Breast epithelium (tissue), 4 donors: ENCODE measurements around the gene ZAR1L. TPM values are rescaled to one million over a fixed set of nuclear protein-coding genes. Genes with fewer than 3 reads are reported as not detected.
A peak's percentile ranks its signal among the peaks of the same experiment; 100 is the strongest.
"Not testable (repeated sequence)": the region's sequence is repeated elsewhere in the genome, so short reads cannot be mapped to it uniquely, and the experiment has no call there.

Experiments
- DNase-seq, 2 donors: peaks; one replicate each; pipeline ENCODE4 v3.0.0-alpha.2; 2019; ENCODE audit warnings: low spot score in 2 of 2
- H3K27ac ChIP-seq, 2 donors: fragments of 200-600 bp; sonication (generic) in 1 of 2; one replicate each; pipeline ENCODE4 v1.5.1; 2016 to 2019; ENCODE audit warnings: mild to moderate bottlenecking in 1 of 2
- H3K27me3 ChIP-seq, 2 donors: fragments of 200-600 bp; sonication (generic) in 1 of 2; one replicate each; pipeline versions ENCODE4 v1.5.1 to v1.6.0; 2017 to 2019; ENCODE audit warnings: control low read depth in 1 of 2, mild to moderate bottlenecking in 1 of 2
- H3K36me3 ChIP-seq: fragments of 200-600 bp; one replicate; pipeline ENCODE4 v1.5.1; 2019
- H3K4me1 ChIP-seq, 2 donors: fragments of 200-600 bp; sonication (generic); one replicate each; pipeline ENCODE4 v1.5.1; 2016 to 2019; ENCODE audit warnings: control low read depth in 1 of 2
- H3K4me3 ChIP-seq, 3 donors: fragments of 200-600 bp; sonication (generic); 1 replicate in 2 of 3; 2 replicates in 1 of 3; pipeline ENCODE4 v1.5.1; 2016 to 2019; ENCODE audit warnings: mild to moderate bottlenecking in 3 of 3, moderate library complexity in 2 of 3
- H3K9me3 ChIP-seq, 2 donors: fragments of 200-600 bp; sonication (generic) in 1 of 2; one replicate each; pipeline ENCODE4 v1.5.1; 2016 to 2019; ENCODE audit warnings: control low read depth in 1 of 2
- POLR2A ChIP-seq: fragments of 450-650 bp; IDR thresholded peaks from one replicate; pipeline ENCODE4 v1.6.1; 2016; ENCODE audit warnings: antibody characterized with exemption, mild to moderate bottlenecking, moderate library complexity
- POLR2AphosphoS5 ChIP-seq, 3 donors: sonication (generic); formaldehyde crosslinking; IDR thresholded peaks; one replicate each; pipeline ENCODE4 v1.6.1; 2017; ENCODE audit warnings: antibody characterized with exemption in 3 of 3
- intact Hi-C: fragments of 100-400 bp; cut with DNase I; formaldehyde crosslinking; loops from one replicate; pipeline ENCODE4 v1.15.1; 2023; ENCODE audit warnings: low total_unique reads
- total RNA-seq, 3 donors: library from RNA; depleted of rRNA; stranded (reverse); fragments of >200 nt; gene quantifications; one replicate each; pipeline ENCODE4 v1.1.0, GENCODE V29; 2016
- TF ChIP-seq, protein P1 (sequence below), 3 donors: fragments of 450-650 bp; IDR thresholded peaks; one replicate each; pipeline ENCODE4 v1.5.1; 2016 to 2017; ENCODE audit warnings: antibody characterized with exemption in 3 of 3, mild to moderate bottlenecking in 3 of 3, moderate library complexity in 3 of 3

Gene ZAR1L, protein sequence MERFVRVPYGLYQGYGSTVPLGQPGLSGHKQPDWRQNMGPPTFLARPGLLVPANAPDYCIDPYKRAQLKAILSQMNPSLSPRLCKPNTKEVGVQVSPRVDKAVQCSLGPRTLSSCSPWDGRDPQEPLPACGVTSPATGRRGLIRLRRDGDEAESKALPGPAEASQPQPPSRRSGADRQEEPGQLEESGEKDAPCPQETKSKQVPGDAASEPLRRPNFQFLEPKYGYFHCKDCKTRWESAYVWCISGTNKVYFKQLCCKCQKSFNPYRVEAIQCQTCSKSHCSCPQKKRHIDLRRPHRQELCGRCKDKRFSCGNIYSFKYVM
- not detected for total RNA-seq

DNA sequence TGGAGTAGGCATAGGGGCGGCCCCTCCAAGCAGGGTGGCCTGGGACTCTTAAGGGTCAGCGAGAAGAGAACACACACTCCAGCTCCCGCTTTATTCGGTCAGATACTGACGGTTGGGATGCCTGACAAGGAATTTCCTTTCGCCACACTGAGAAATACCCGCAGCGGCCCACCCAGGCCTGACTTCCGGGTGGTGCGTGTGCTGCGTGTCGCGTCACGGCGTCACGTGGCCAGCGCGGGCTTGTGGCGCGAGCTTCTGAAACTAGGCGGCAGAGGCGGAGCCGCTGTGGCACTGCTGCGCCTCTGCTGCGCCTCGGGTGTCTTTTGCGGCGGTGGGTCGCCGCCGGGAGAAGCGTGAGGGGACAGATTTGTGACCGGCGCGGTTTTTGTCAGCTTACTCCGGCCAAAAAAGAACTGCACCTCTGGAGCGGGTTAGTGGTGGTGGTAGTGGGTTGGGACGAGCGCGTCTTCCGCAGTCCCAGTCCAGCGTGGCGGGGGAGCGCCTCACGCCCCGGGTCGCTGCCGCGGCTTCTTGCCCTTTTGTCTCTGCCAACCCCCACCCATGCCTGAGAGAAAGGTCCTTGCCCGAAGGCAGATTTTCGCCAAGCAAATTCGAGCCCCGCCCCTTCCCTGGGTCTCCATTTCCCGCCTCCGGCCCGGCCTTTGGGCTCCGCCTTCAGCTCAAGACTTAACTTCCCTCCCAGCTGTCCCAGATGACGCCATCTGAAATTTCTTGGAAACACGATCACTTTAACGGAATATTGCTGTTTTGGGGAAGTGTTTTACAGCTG is at the start of gene ZAR1L, which contains the start of gene BRCA2:
Gene ZAR1L (minus strand): TSS at position 126 of the 790 bp plus-strand sequence. CDS start 3,438 bp downstream, outside the sequence.
Gene BRCA2 (plus strand): TSS at position 271 of the 790 bp plus-strand sequence. CDS start 953 bp downstream, outside the sequence.
- no peaks in the 10 kb centered on the region for H3K4me1 ChIP-seq
- TF ChIP-seq, protein P1, sequence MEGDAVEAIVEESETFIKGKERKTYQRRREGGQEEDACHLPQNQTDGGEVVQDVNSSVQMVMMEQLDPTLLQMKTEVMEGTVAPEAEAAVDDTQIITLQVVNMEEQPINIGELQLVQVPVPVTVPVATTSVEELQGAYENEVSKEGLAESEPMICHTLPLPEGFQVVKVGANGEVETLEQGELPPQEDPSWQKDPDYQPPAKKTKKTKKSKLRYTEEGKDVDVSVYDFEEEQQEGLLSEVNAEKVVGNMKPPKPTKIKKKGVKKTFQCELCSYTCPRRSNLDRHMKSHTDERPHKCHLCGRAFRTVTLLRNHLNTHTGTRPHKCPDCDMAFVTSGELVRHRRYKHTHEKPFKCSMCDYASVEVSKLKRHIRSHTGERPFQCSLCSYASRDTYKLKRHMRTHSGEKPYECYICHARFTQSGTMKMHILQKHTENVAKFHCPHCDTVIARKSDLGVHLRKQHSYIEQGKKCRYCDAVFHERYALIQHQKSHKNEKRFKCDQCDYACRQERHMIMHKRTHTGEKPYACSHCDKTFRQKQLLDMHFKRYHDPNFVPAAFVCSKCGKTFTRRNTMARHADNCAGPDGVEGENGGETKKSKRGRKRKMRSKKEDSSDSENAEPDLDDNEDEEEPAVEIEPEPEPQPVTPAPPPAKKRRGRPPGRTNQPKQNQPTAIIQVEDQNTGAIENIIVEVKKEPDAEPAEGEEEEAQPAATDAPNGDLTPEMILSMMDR (IDR thresholded peaks at IDR 0.05): peak in 1 of 3 donors; percentile 8
- TF ChIP-seq POLR2AphosphoS5 (IDR thresholded peaks at IDR 0.05): peak; percentile 89 to 93 (median 91)
- TF ChIP-seq POLR2A: peak; percentile 35
- H3K36me3 ChIP-seq: no peaks in the 10 kb centered on the region
- intact Hi-C loops: loop anchor here (5.0 kb wide), 1 partner anchor 1372 kb away; no protein-coding TSS in a partner anchor
- H3K4me3 ChIP-seq: peak within 1 kb of the TSS; percentile 59 to 79 (median 73)
- peak; percentile 83 to 84 for DNase-seq
- H3K9me3 ChIP-seq: no peaks in the 10 kb centered on the region
- H3K27me3 ChIP-seq: no peaks in the 10 kb centered on the region
- peak within 1 kb of the TSS; percentile 98 to 99 for H3K27ac ChIP-seq

DNA sequence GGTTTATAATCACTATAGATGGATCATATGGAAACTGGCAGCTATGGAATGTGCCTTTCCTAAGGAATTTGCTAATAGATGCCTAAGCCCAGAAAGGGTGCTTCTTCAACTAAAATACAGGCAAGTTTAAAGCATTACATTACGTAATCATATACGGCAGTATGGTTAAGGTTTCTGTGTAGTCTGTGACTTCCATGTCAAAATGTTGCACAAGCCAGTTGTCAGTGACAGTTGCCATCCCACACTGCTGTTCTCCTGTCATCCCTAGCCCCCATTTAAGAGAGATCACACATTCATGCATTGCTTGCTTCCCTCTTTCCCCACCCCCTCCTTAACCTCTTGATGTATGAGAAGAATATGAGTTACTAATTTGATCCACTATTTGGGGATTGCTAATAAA is 47.4 kb upstream of the ZAR1L start:
- H3K4me1 ChIP-seq: no peaks in the 10 kb centered on the region
- H3K9me3 ChIP-seq: no peaks in the 10 kb centered on the region
- no peak for DNase-seq
- H3K36me3 ChIP-seq: no peaks in the 10 kb centered on the region
- TF ChIP-seq POLR2A (no peak), POLR2AphosphoS5 (IDR thresholded peaks at IDR 0.05) (no peak)
- TF ChIP-seq, protein P1 (IDR thresholded peaks at IDR 0.05): no peak
- no peak overlapping the region for H3K27ac ChIP-seq
- no peak overlapping the region for H3K4me3 ChIP-seq
- intact Hi-C loops: no loop called here
- H3K27me3 ChIP-seq: no peaks in the 10 kb centered on the region

DNA sequence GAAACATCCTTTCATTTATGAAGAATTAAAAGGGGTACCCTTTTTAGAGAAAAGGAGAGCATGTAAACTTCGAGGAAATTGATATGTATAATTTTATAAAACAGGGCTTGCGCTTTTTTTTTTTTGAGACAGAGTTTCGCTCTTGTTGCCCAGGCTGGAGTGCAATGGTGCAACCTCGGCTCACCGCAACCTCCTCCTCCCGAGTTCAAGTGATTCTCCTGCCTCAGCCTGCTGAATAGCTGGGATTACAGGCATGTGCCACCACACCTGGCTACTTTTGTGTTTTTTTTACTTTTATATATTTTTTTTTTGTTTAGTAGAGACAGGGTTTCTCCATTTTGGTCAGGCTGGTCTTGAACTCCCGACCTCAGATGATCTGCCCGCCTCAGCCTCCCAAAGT is 40.8 kb upstream of the ZAR1L start:
- intact Hi-C loops, H3K4me3 ChIP-seq, H3K9me3 ChIP-seq, H3K36me3 ChIP-seq, DNase-seq, H3K27ac ChIP-seq, H3K4me1 ChIP-seq, H3K27me3 ChIP-seq: not testable (repeated sequence)

DNA sequence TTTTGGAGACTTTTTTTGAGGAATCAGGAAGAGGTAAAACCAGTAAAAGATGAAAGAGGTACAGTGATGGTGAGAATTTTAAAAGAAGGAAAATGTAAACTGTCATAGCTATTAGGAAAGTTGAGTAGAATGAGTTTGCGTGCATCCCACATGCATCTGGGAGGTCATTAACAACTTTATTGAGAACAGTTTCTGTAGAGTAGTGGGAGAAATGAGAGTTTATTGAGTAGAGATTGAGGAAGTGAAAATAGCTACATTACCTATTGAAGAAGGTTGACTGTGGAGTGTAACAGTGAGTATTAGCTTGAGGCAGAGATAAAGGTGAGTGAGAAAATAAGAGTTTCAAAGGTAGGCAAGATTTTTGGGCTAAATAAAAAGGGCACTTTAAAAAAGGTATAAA is 38.9 kb upstream of the ZAR1L start:
- no peaks in the 10 kb centered on the region for H3K27me3 ChIP-seq
- intact Hi-C loops: no loop called here
- H3K4me1 ChIP-seq: no peaks in the 10 kb centered on the region
- H3K4me3 ChIP-seq: no peak overlapping the region
- H3K9me3 ChIP-seq: no peaks in the 10 kb centered on the region
- no peak overlapping the region for H3K27ac ChIP-seq
- no peak for DNase-seq
- TF ChIP-seq, protein P1 (IDR thresholded peaks at IDR 0.05): no peak
- TF ChIP-seq POLR2AphosphoS5 (IDR thresholded peaks at IDR 0.05): no peak
- no peaks in the 10 kb centered on the region for H3K36me3 ChIP-seq

DNA sequence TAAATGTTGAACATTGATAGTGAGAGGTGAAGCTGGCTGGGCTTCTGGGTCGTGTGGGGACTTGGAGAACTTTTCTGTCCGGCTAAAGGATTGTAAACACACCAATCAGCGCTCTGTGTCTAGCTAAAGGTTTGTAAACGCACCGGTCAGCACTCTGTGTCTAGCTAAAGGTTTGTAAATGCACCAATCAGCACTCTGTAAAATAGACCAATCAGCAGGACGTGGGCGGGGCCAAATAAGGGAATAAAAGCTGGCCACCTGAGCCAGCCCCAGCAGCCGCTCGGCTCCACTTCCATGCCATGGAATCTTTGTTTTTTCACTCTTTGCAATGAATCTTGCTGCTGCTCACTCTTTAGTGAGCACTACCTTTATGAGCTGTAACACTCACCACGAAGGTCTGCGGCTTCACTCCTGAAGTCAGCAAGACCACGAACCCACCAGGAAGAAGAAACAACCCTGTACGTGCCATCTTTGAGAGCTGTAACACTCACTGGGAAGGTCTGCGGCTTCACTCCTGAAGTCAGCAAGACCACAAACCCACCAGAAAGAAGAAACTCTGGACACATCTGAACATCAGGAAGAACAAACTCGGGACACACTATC is 35.8 kb upstream of the ZAR1L start:
- DNase-seq, H3K27me3 ChIP-seq, H3K27ac ChIP-seq, H3K4me1 ChIP-seq, H3K4me3 ChIP-seq, H3K36me3 ChIP-seq, intact Hi-C loops, H3K9me3 ChIP-seq: not testable (repeated sequence)

DNA sequence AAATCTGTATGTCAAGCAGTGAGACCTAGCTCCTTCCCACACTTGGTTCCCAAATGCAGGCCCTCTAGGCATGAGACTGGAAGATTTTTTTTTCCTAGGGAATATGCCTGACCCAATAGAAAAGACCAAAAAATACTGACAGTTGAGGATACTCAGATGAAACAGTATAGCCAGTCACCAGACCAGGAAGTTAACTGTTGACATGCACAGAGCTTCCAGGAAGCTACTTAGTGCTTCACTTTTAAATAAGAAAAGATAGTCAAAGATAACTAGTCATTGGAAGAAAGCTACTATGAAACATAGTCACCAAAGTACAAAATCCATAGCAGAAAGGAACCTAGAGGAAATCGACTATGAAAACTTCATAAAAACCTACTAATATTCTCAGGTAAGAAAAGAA is 32.5 kb upstream of the ZAR1L start:
- no peaks in the 10 kb centered on the region for H3K4me1 ChIP-seq

More for the DNA sequence above, 32.5 kb upstream of the ZAR1L start:
- DNase-seq: no peak
- Histone ChIP-seq H3K36me3 (no peaks in the 10 kb centered on the region), H3K9me3 (no peaks in the 10 kb centered on the region), H3K27me3 (no peaks in the 10 kb centered on the region), H3K27ac (no peak overlapping the region), H3K4me3 (no peak overlapping the region)
- intact Hi-C loops: no loop called here
- TF ChIP-seq POLR2AphosphoS5 (IDR thresholded peaks at IDR 0.05) (no peak), POLR2A (no peak)
- TF ChIP-seq, protein P1 (IDR thresholded peaks at IDR 0.05): no peak
